ENCODE results near the gene KAT5. TPM values are rescaled to one million over a fixed set of nuclear protein-coding genes. Genes with fewer than 3 reads are reported as not detected.

The KAT5 gene
- total and polyA plus RNA-seq, 2 donors (not counting 1 experiment from before 2014, with no cell fraction given) = 84.6 to 142 TPM

GRCh38 chr11:65708451-65708850, 3.6 kb upstream of the KAT5 start:
- H3K27ac Mint-ChIP-seq = no peak overlapping the region
- Histone ChIP-seq H3K4me1 (ENCODE audit: control insufficient read depth in 2 of 2, insufficient read depth in 2 of 2, low read length in 2 of 2) (peaks cover 14 to 22% of the 10 kb centered on the region in 2 donors), H2AFZ (ENCODE audit: insufficient read depth, low read depth, low read length, poor library complexity, severe bottlenecking) (no peak overlapping the region), H3K4me2 (replicated peaks; ENCODE audit: low read depth, low read length, poor library complexity, severe bottlenecking) (no peak overlapping the region), H3K79me2 (ENCODE audit: control insufficient read depth, insufficient read depth, low read length) (peaks cover 12% of the 10 kb centered on the region), H3K27ac (ENCODE audit: low read length in 2 of 2) (no peak overlapping the region), H3K9ac (ENCODE audit: low read length) (no peak overlapping the region), H3K36me3 (replicated peaks in 1 of 2; ENCODE audit: control extremely low read depth in 1 of 2, control insufficient read depth in 1 of 2, extremely low read depth in 1 of 2, insufficient read depth in 2 of 2, low read length in 1 of 2) (peaks cover 0 to 7% of the 10 kb centered on the region in 2 experiments), H3K9me3 (ENCODE audit: control extremely low read depth in 1 of 3, control insufficient read depth in 2 of 3, insufficient read depth in 1 of 3, low read length in 2 of 3) (no peaks in the 10 kb centered on the region), H4K20me1 (ENCODE audit: control insufficient read depth, insufficient read depth, low read length, poor library complexity, severe bottlenecking) (peaks cover 5% of the 10 kb centered on the region), H3K27me3 (replicated peaks in 1 of 4; ENCODE audit: control extremely low read depth in 1 of 4, control insufficient read depth in 3 of 4, insufficient read depth in 4 of 4, low read length in 3 of 4) (no peaks in the 10 kb centered on the region), H3K4me3 (ENCODE audit: control extremely low read depth in 1 of 5, extremely low read depth in 1 of 5, insufficient read depth in 1 of 5, low read depth in 2 of 5, low read length in 4 of 5) (no peak overlapping the region)
- ChIA-PET CTCF (interaction anchor here (1.3 to 1.5 kb wide), 4 partner anchors 11 to 336 kb away, joined by 3 to 5 read pairs (median 4); partner anchors contain the start of gene AP5B1), POLR2A (interaction anchor here (1.1 kb wide), 1 partner anchor 12 kb away, joined by 3 read pairs; the partner anchor contains the start of gene RNASEH2C)
- no peaks in the 10 kb centered on the region for H3K9me3 Mint-ChIP-seq (ENCODE audit: insufficient read depth)
- ATAC-seq (ENCODE audit: low read depth) = no peak
- intact Hi-C loops (cut with micrococcal nuclease) = no loop called here
- WGBS (ENCODE audit: insufficient coverage) = 100% methylated on average over 3 of the region's 5 CpGs
- H3K27me3 Mint-ChIP-seq = no peaks in the 10 kb centered on the region
- no peak overlapping the region for H3K4me3 Mint-ChIP-seq
- DNase-seq = no peak
- H3K4me1 Mint-ChIP-seq = peaks cover 26% of the 10 kb centered on the region
- no peak for TF ChIP-seq CTCF (IDR thresholded peaks at IDR 0.05)
- no peak for TF ChIP-seq EZH2 (IDR thresholded peaks at IDR 0.05; ENCODE audit: borderline replicate concordance, insufficient read depth, low read depth, low read length, poor library complexity, severe bottlenecking)

GRCh38 chr11:65709661-65710060, 2.4 kb upstream of the KAT5 start:
- POLR2A ChIA-PET = interaction anchor here (0.6 kb wide), 1 partner anchor 95 kb away, joined by 3 read pairs; the partner anchor contains the start of gene MAP3K11

More at GRCh38 chr11:65709661-65710060, 2.4 kb upstream of the KAT5 start:
- H3K4me2 ChIP-seq (replicated peaks; ENCODE audit: low read depth, low read length, poor library complexity, severe bottlenecking) = no peak overlapping the region
- peaks cover 0 to 19% of the 10 kb centered on the region in 2 experiments for H3K36me3 ChIP-seq (replicated peaks in 1 of 2; ENCODE audit: control extremely low read depth in 1 of 2, control insufficient read depth in 1 of 2, extremely low read depth in 1 of 2, insufficient read depth in 2 of 2, low read length in 1 of 2)
- no peak overlapping the region for H3K27ac ChIP-seq (ENCODE audit: low read length in 2 of 2)
- no peak overlapping the region for H3K27ac Mint-ChIP-seq
- CTCF ChIA-PET = interaction anchor here (0.7 to 1.5 kb wide), 4 partner anchors 10 to 108 kb away, joined by 3 to 5 read pairs (median 4); partner anchors contain the start of gene AP5B1
- no peak overlapping the region for H2AFZ ChIP-seq (ENCODE audit: insufficient read depth, low read depth, low read length, poor library complexity, severe bottlenecking)
- no peak overlapping the region for H3K4me3 ChIP-seq (ENCODE audit: control extremely low read depth in 1 of 5, extremely low read depth in 1 of 5, insufficient read depth in 1 of 5, low read depth in 2 of 5, low read length in 4 of 5)
- TF ChIP-seq CTCF (IDR thresholded peaks at IDR 0.05) (no peak), EZH2 (IDR thresholded peaks at IDR 0.05; ENCODE audit: borderline replicate concordance, insufficient read depth, low read depth, low read length, poor library complexity, severe bottlenecking) (no peak)
- 93% methylated on average over 7 of the region's 8 CpGs for WGBS (ENCODE audit: insufficient coverage)
- no peaks in the 10 kb centered on the region for H3K9me3 Mint-ChIP-seq (ENCODE audit: insufficient read depth)
- ATAC-seq (ENCODE audit: low read depth) (no peak), DNase-seq (no peak)
- H3K4me3 Mint-ChIP-seq = no peak overlapping the region
- no peaks in the 10 kb centered on the region for H3K27me3 ChIP-seq (replicated peaks in 1 of 4; ENCODE audit: control extremely low read depth in 1 of 4, control insufficient read depth in 3 of 4, insufficient read depth in 4 of 4, low read length in 3 of 4)
- intact Hi-C loops (cut with micrococcal nuclease) = loop anchor here (5.0 kb wide), 1 partner anchor 558 kb away; the partner anchor contains the start of gene RAB1B
- H3K9me3 ChIP-seq (ENCODE audit: control extremely low read depth in 1 of 3, control insufficient read depth in 2 of 3, insufficient read depth in 1 of 3, low read length in 2 of 3) = no peaks in the 10 kb centered on the region
- peaks cover 19% of the 10 kb centered on the region for H3K79me2 ChIP-seq (ENCODE audit: control insufficient read depth, insufficient read depth, low read length)
- peaks cover 14 to 22% of the 10 kb centered on the region in 2 donors for H3K4me1 ChIP-seq (ENCODE audit: control insufficient read depth in 2 of 2, insufficient read depth in 2 of 2, low read length in 2 of 2)
- no peak overlapping the region for H3K9ac ChIP-seq (ENCODE audit: low read length)
- H4K20me1 ChIP-seq (ENCODE audit: control insufficient read depth, insufficient read depth, low read length, poor library complexity, severe bottlenecking) = peaks cover 10% of the 10 kb centered on the region
- H3K4me1 Mint-ChIP-seq = peaks cover 34% of the 10 kb centered on the region
- no peaks in the 10 kb centered on the region for H3K27me3 Mint-ChIP-seq

All from B cell (primary cell).